Measurements from ENCODE around the gene NPR3. TPM values are rescaled to one million over a fixed set of nuclear protein-coding genes. Genes with fewer than 3 reads are reported as not detected.
"Not testable (repeated sequence)": the region's sequence is repeated elsewhere in the genome, so short reads cannot be mapped to it uniquely, and the experiment has no call there.

The NPR3 gene
- total and polyA plus RNA-seq, 4 donors = 0.70 to 15.4 (median 2.2) TPM

GRCh38 chr5:32803656-32804055 lies 92.5 kb downstream of the NPR3 start:
- Histone ChIP-seq H3K36me3 (ENCODE audit: control insufficient read depth in 4 of 4, insufficient read depth in 3 of 4, low read depth in 1 of 4, low read length in 3 of 4) (no peaks in the 10 kb centered on the region), H3K27ac (ENCODE audit: low read depth in 1 of 2, low read length in 2 of 2) (no peak overlapping the region), H3K4me1 (ENCODE audit: control insufficient read depth in 4 of 4, insufficient read depth in 4 of 4, low read length in 3 of 4) (no peaks in the 10 kb centered on the region), H3K27me3 (ENCODE audit: control insufficient read depth in 4 of 4, insufficient read depth in 4 of 4, low read length in 3 of 4) (no peaks in the 10 kb centered on the region), H3K9ac (ENCODE audit: low read depth in 1 of 2, low read length in 2 of 2) (no peak overlapping the region), H3K4me3 (ENCODE audit: low read depth in 1 of 3, low read length in 3 of 3) (no peak overlapping the region), H3K9me3 (ENCODE audit: control insufficient read depth in 4 of 4, low read length in 3 of 4) (no peaks in the 10 kb centered on the region)
- 87% methylated on average over 3 of the region's 3 CpGs for WGBS
- TF ChIP-seq MAX (IDR thresholded peaks at IDR 0.05) (no peak), FOXA2 (IDR thresholded peaks at IDR 0.05) (no peak), JUND (IDR thresholded peaks at IDR 0.05) (no peak), NR2F2 (IDR thresholded peaks at IDR 0.05) (no peak), EGR1 (IDR thresholded peaks at IDR 0.05; ENCODE audit: low read depth in 2 of 2) (no peak), TAF1 (conservative IDR thresholded peaks at IDR 0.05) (no peak), RXRA (IDR thresholded peaks at IDR 0.05) (no peak), ZBTB33 (IDR thresholded peaks at IDR 0.05) (no peak), YY1 (IDR thresholded peaks at IDR 0.05) (no peak), GABPA (IDR thresholded peaks at IDR 0.05 in 1 of 2, conservative IDR thresholded peaks at IDR 0.05 in 1 of 2) (no peak), ATF3 (IDR thresholded peaks at IDR 0.05) (no peak), HNF4A (conservative IDR thresholded peaks at IDR 0.05) (no peak), HNF4G (IDR thresholded peaks at IDR 0.05) (no peak), FOXA1 (IDR thresholded peaks at IDR 0.05) (no peak), CTCF (IDR thresholded peaks at IDR 0.05; ENCODE audit: low read depth, low read length, missing input control) (no peak), SP1 (IDR thresholded peaks at IDR 0.05) (no peak), RAD21 (IDR thresholded peaks at IDR 0.05) (no peak)
- TF ChIP-seq, protein P1, sequence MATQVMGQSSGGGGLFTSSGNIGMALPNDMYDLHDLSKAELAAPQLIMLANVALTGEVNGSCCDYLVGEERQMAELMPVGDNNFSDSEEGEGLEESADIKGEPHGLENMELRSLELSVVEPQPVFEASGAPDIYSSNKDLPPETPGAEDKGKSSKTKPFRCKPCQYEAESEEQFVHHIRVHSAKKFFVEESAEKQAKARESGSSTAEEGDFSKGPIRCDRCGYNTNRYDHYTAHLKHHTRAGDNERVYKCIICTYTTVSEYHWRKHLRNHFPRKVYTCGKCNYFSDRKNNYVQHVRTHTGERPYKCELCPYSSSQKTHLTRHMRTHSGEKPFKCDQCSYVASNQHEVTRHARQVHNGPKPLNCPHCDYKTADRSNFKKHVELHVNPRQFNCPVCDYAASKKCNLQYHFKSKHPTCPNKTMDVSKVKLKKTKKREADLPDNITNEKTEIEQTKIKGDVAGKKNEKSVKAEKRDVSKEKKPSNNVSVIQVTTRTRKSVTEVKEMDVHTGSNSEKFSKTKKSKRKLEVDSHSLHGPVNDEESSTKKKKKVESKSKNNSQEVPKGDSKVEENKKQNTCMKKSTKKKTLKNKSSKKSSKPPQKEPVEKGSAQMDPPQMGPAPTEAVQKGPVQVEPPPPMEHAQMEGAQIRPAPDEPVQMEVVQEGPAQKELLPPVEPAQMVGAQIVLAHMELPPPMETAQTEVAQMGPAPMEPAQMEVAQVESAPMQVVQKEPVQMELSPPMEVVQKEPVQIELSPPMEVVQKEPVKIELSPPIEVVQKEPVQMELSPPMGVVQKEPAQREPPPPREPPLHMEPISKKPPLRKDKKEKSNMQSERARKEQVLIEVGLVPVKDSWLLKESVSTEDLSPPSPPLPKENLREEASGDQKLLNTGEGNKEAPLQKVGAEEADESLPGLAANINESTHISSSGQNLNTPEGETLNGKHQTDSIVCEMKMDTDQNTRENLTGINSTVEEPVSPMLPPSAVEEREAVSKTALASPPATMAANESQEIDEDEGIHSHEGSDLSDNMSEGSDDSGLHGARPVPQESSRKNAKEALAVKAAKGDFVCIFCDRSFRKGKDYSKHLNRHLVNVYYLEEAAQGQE (IDR thresholded peaks at IDR 0.05) = no peak
- no peak for DNase-seq (ENCODE audit: low spot score)

GRCh38 chr5:32805462-32805861 lies 94.3 kb downstream of the NPR3 start:
- not testable (repeated sequence) for H3K27ac ChIP-seq (ENCODE audit: low read depth in 1 of 2, low read length in 2 of 2); H3K4me3 ChIP-seq (ENCODE audit: low read depth in 1 of 3, low read length in 3 of 3); H3K9ac ChIP-seq (ENCODE audit: low read depth in 1 of 2, low read length in 2 of 2); H3K4me1 ChIP-seq (ENCODE audit: control insufficient read depth in 4 of 4, insufficient read depth in 4 of 4, low read length in 3 of 4); DNase-seq (ENCODE audit: low spot score); H3K9me3 ChIP-seq (ENCODE audit: control insufficient read depth in 4 of 4, low read length in 3 of 4); H3K36me3 ChIP-seq (ENCODE audit: control insufficient read depth in 4 of 4, insufficient read depth in 3 of 4, low read depth in 1 of 4, low read length in 3 of 4); H3K27me3 ChIP-seq (ENCODE audit: control insufficient read depth in 4 of 4, insufficient read depth in 4 of 4, low read length in 3 of 4)
- WGBS = 98% methylated on average over 1 of the region's 1 CpG

Measured in liver (tissue), 9 donors.